ENCODE measurements around the gene KIF12. TPM values are rescaled to one million over a fixed set of nuclear protein-coding genes. Genes with fewer than 3 reads are reported as not detected.

Gene KIF12
- total RNA-seq, 2 experiments from 2014 or later = not detected

GRCh38 chr9:114139071-114139470, 40.0 kb upstream of the KIF12 start:
- no peak for TF ChIP-seq CTCF (IDR thresholded peaks at IDR 0.05)
- POLR2A ChIA-PET = no interaction called here
- Histone ChIP-seq H3K4me3 (ENCODE audit: low read length) (no peak overlapping the region), H3K36me3 (ENCODE audit: insufficient read depth, low read length) (no peaks in the 10 kb centered on the region), H3K27me3 (ENCODE audit: control insufficient read depth in 1 of 2, insufficient read depth in 2 of 2, low read length in 2 of 2) (peaks cover 0 to 5% of the 10 kb centered on the region in 2 experiments), H3K27ac (ENCODE audit: low read depth in 1 of 2, low read length in 2 of 2) (no peak overlapping the region), H3K4me1 (ENCODE audit: insufficient read depth, low read length) (no peaks in the 10 kb centered on the region), H3K9me3 (ENCODE audit: control insufficient read depth in 1 of 2, insufficient read depth in 1 of 2, low read length in 2 of 2) (peaks cover 0 to 3% of the 10 kb centered on the region in 2 experiments)
- Mint-ChIP-seq H3K27ac (no peak overlapping the region), H3K9me3 (no peaks in the 10 kb centered on the region), H3K27me3 (peaks cover 25% of the 10 kb centered on the region), H3K4me3 (no peak overlapping the region), H3K4me1 (ENCODE audit: low read depth) (no peaks in the 10 kb centered on the region), H3K36me3 (ENCODE audit: low read depth) (no peaks in the 10 kb centered on the region)
- intact Hi-C loops (cut with DNase I, micrococcal nuclease) = no loop called here
- no peak for ATAC-seq (ENCODE audit: poor library complexity)
- DNase-seq = no peak
- CTCF ChIA-PET = no interaction called here

- H3K9me3 ChIP-seq (ENCODE audit: control insufficient read depth in 1 of 2, insufficient read depth in 1 of 2, low read length in 2 of 2) = peaks cover 0 to 3% of the 10 kb centered on the region in 2 experiments
- peaks cover 0 to 5% of the 10 kb centered on the region in 2 experiments for H3K27me3 ChIP-seq (ENCODE audit: control insufficient read depth in 1 of 2, insufficient read depth in 2 of 2, low read length in 2 of 2)
- Mint-ChIP-seq H3K4me1 (ENCODE audit: low read depth) (no peaks in the 10 kb centered on the region), H3K4me3 (no peak overlapping the region), H3K27ac (no peak overlapping the region), H3K27me3 (peaks cover 22% of the 10 kb centered on the region), H3K9me3 (no peaks in the 10 kb centered on the region), H3K36me3 (ENCODE audit: low read depth) (no peaks in the 10 kb centered on the region)
- H3K4me3 ChIP-seq (ENCODE audit: low read length) = no peak overlapping the region
- POLR2A ChIA-PET = no interaction called here
- ATAC-seq (ENCODE audit: poor library complexity) = no peak
- H3K36me3 ChIP-seq (ENCODE audit: insufficient read depth, low read length) = no peaks in the 10 kb centered on the region
- no peaks in the 10 kb centered on the region for H3K4me1 ChIP-seq (ENCODE audit: insufficient read depth, low read length)
- no peak overlapping the region for H3K27ac ChIP-seq (ENCODE audit: low read depth in 1 of 2, low read length in 2 of 2)
- intact Hi-C loops (cut with DNase I, micrococcal nuclease) = no loop called here
- no peak for TF ChIP-seq CTCF (IDR thresholded peaks at IDR 0.05)
- CTCF ChIA-PET = no interaction called here
- no peak for DNase-seq
These were observed 39.5 kb upstream of the KIF12 start for GRCh38 chr9:114138552-114138971.

- intact Hi-C loops (cut with DNase I, micrococcal nuclease) = no loop called here
- no peak for ATAC-seq (ENCODE audit: poor library complexity)
- no peaks in the 10 kb centered on the region for H3K36me3 ChIP-seq (ENCODE audit: insufficient read depth, low read length)
- H3K9me3 ChIP-seq (ENCODE audit: control insufficient read depth in 1 of 2, insufficient read depth in 1 of 2, low read length in 2 of 2) = peaks cover 0 to 3% of the 10 kb centered on the region in 2 experiments
- H3K27ac ChIP-seq (ENCODE audit: low read depth in 1 of 2, low read length in 2 of 2) = no peak overlapping the region
- no peak overlapping the region for H3K4me3 ChIP-seq (ENCODE audit: low read length)
- H3K27ac Mint-ChIP-seq = no peak overlapping the region
- ChIA-PET POLR2A (no interaction called here), CTCF (no interaction called here)
- no peaks in the 10 kb centered on the region for H3K36me3 Mint-ChIP-seq (ENCODE audit: low read depth)
- no peak for DNase-seq
- peaks cover 0 to 5% of the 10 kb centered on the region in 2 experiments for H3K27me3 ChIP-seq (ENCODE audit: control insufficient read depth in 1 of 2, insufficient read depth in 2 of 2, low read length in 2 of 2)
- no peak overlapping the region for H3K4me3 Mint-ChIP-seq
- no peaks in the 10 kb centered on the region for H3K9me3 Mint-ChIP-seq
- TF ChIP-seq CTCF (IDR thresholded peaks at IDR 0.05) = no peak
- H3K27me3 Mint-ChIP-seq = peaks cover 20% of the 10 kb centered on the region
- H3K4me1 Mint-ChIP-seq (ENCODE audit: low read depth) = no peaks in the 10 kb centered on the region
- no peaks in the 10 kb centered on the region for H3K4me1 ChIP-seq (ENCODE audit: insufficient read depth, low read length)
These were observed 38.7 kb upstream of the KIF12 start for GRCh38 chr9:114137831-114138230.
